K562 (cell line): ENCODE measurements around the gene FARP1.

Source experiments
- HDAC8 ChIP-seq: fragments of 450-650 bp; IDR thresholded peaks from 2 replicates; pipeline ENCODE4 v1.6.1; 2016; ENCODE audit warnings: mild to moderate bottlenecking, missing genetic modification characterization, moderate library complexity, missing compliant biosample characterization
- RAD21 ChIP-seq, 2 experiments: fragments of 250-450 bp in 1 of 2; fragments of 450-650 bp in 1 of 2; sonication (Bioruptor Pico) in 1 of 2; formaldehyde crosslinking in 1 of 2; IDR thresholded peaks in 1 of 2; conservative IDR thresholded peaks in 1 of 2; 2 replicates each; pipeline versions ENCODE4 v1.4.0 to v1.8.0; 2020 to 2022; ENCODE audit warnings: mild to moderate bottlenecking in 2 of 2, moderate library complexity in 1 of 2
- ZNF23 ChIP-seq: fragments of 250-450 bp; sonication (Bioruptor Pico); IDR thresholded peaks from 2 replicates; pipeline ENCODE4 v1.4.0; 2020; ENCODE audit warnings: mild to moderate bottlenecking

DNA sequence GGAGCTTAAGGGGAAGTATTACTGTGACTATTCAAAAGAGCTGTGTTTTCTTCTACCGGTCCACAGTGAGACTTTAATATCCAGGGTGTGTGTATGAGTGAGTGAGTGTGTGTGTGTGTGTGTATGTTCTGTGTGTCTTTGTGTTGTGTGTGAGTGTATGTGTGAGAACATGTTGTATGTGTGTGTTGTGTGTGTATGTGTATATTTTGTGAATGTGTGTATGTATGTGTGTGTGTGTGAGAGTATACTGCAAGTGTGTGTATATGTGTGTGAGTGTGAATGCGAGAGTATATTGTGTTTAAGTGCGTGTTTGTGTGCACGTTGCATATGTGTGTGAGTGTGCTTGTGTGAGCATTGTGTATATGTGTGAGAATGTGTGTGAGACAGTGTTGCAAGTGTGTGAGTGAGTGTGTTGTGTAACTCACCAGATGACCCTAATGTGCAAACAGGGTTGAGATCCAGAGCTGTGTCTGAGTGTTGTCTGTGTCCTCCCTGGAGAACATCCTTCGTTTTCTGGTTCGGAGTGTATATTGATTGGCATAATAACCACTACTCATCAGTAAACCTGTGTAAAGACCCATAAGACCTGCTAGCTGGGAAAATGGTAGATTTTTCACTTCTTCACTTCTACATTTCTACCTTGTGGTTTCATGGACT is 135.3 kb downstream of the FARP1 start:
- no peak for TF ChIP-seq RAD21 (CRISPR knock-in tag; conservative IDR thresholded peaks at IDR 0.05 in 1 of 2, IDR thresholded peaks at IDR 0.05 in 1 of 2)
- no peak for TF ChIP-seq ZNF23 (CRISPR knock-in tag)
- no peak for TF ChIP-seq HDAC8 (tag)
